SIG-M5 (cell line): ENCODE data around the gene LILRA5.
"Not testable (repeated sequence)": the region's sequence is repeated elsewhere in the genome, so short reads cannot be mapped to it uniquely, and the experiment has no call there.

Experiments
- DNase-seq: peaks from one replicate; lab custom pipeline; 2025; lab: John Stamatoyannopoulos, UW

Gene LILRA5

GRCh38 chr19:54273821-54274220 is 39.1 kb downstream of the LILRA5 start:
- no peak for DNase-seq

- not testable (repeated sequence) for DNase-seq
These were observed 40.8 kb downstream of the LILRA5 start for GRCh38 chr19:54272181-54272580.

- not testable (repeated sequence) for DNase-seq
These were observed 41.4 kb downstream of the LILRA5 start for GRCh38 chr19:54271587-54271986.

GRCh38 chr19:54271106-54271505 is 41.9 kb downstream of the LILRA5 start:
- no peak for DNase-seq

- DNase-seq: no peak
These were observed 44.0 kb downstream of the LILRA5 start for GRCh38 chr19:54268936-54269335.

- no peak for DNase-seq
These were observed 46.8 kb downstream of the LILRA5 start for GRCh38 chr19:54266133-54266532.

GRCh38 chr19:54262470-54262869 is 50.5 kb downstream of the LILRA5 start:
- no peak for DNase-seq

GRCh38 chr19:54262066-54262465 is 50.9 kb downstream of the LILRA5 start:
- no peak for DNase-seq

GRCh38 chr19:54257116-54257480 is 55.9 kb downstream of the LILRA5 start, which contains the start of gene LILRB5:
Gene LILRB5, minus strand, starts transcription at chr19:54257273. Its CDS starts 80 bp downstream, at chr19:54257193.
- DNase-seq: no peak
